Endothelial cell of umbilical vein (primary cell): Measurements from ENCODE around the gene MRPS12. TPM values are rescaled to one million over a fixed set of nuclear protein-coding genes. Genes with fewer than 3 reads are reported as not detected.

Experiments
- BruUV-seq: library from RNA; stranded (reverse); fragments of 400-500 nt; replicated peaks from 2 replicates; lab custom pipeline; 2021; lab: Mats Ljungman, UMichigan
- CTCF ChIA-PET: fragments of 300-600, 350-600 bp; sonication (Branson Sonifier 250); formaldehyde crosslinking; loops from one replicate; lab custom pipeline; 2021; ENCODE audit warnings: antibody characterized with exemption, inconsistent platforms; lab: Charles Lee
- POLR2A ChIA-PET: fragments of 300-600, 350-600 bp; sonication (Branson Sonifier 250); formaldehyde crosslinking; loops from one replicate; lab custom pipeline; 2021; ENCODE audit warnings: antibody characterized with exemption, inconsistent platforms; lab: Charles Lee
- DNase-seq: peaks from one replicate; pipeline ENCODE4 v3.0.0-alpha.2; 2011; ENCODE audit warnings: low read depth, low spot score
- FAIRE-seq: peaks from 2 replicates; lab custom pipeline; 2011; peaks lifted over from hg19 to GRCh38; lab: Jason Lieb, UNC
- H2AFZ ChIP-seq: 2 replicates; pipeline ENCODE4 v1.6.0; 2012; ENCODE audit warnings: low read depth, low read length, control low read depth, inconsistent platforms
- H3K27ac ChIP-seq: 2 replicates; pipeline ENCODE4 v1.5.1; 2011; ENCODE audit warnings: low read depth, mild to moderate bottlenecking, control low read depth, low read length, moderate library complexity; ENCODE audit not compliant: insufficient read depth
- H3K27me3 ChIP-seq, 2 experiments: 2 replicates each; pipeline versions ENCODE4 v1.6.0 to v1.6.1; 2011; ENCODE audit warnings: low read length in 2 of 2, mixed read lengths in 1 of 2; ENCODE audit not compliant: control insufficient read depth in 2 of 2, insufficient read depth in 2 of 2
- H3K36me3 ChIP-seq, 2 experiments: 2 replicates in 1 of 2; 3 replicates in 1 of 2; pipeline ENCODE4 v1.5.1; 2011; ENCODE audit warnings: low read length in 2 of 2, mild to moderate bottlenecking in 1 of 2, moderate library complexity in 1 of 2; ENCODE audit not compliant: control insufficient read depth in 2 of 2, insufficient read depth in 2 of 2; ENCODE audit errors: extremely low read depth in 1 of 2
- H3K4me1 ChIP-seq: 3 replicates; pipeline ENCODE4 v1.5.1; 2011; ENCODE audit warnings: mild to moderate bottlenecking, low read length; ENCODE audit not compliant: control insufficient read depth, insufficient read depth; ENCODE audit errors: extremely low read depth
- H3K4me2 ChIP-seq: 2 replicates; pipeline ENCODE4 v1.6.1; 2011; ENCODE audit warnings: low read length, control low read depth, mixed read lengths; ENCODE audit not compliant: insufficient read depth
- H3K4me3 ChIP-seq, 3 experiments: fragments of 200-600 bp in 1 of 3; sonication (generic), shearing (Covaris generic) in 1 of 3; replicated peaks in 1 of 3; 2 replicates each; pipeline ENCODE4 v1.5.1; 2011 to 2016; ENCODE audit warnings: control low read depth in 3 of 3, low read length in 3 of 3, mild to moderate bottlenecking in 2 of 3, inconsistent platforms in 1 of 3, low read depth in 1 of 3, moderate library complexity in 1 of 3; ENCODE audit not compliant: insufficient read depth in 1 of 3
- H3K79me2 ChIP-seq: 2 replicates; pipeline ENCODE4 v1.6.0; 2012; ENCODE audit warnings: low read length, inconsistent platforms; ENCODE audit not compliant: control insufficient read depth, insufficient read depth
- H3K9ac ChIP-seq: replicated peaks from 2 replicates; pipeline ENCODE3; 2011; ENCODE audit warnings: low read length, control low read depth; ENCODE audit not compliant: insufficient read depth; ENCODE audit errors: extremely low read depth
- H3K9me1 ChIP-seq: replicated peaks from 3 replicates; pipeline ENCODE4 v1.6.0; 2011; ENCODE audit warnings: mild to moderate bottlenecking, low read length; ENCODE audit not compliant: control insufficient read depth, insufficient read depth; ENCODE audit errors: extremely low read depth
- H3K9me3 ChIP-seq: replicated peaks from 2 replicates; pipeline ENCODE4 v1.5.1; 2012; ENCODE audit warnings: low read length, inconsistent platforms; ENCODE audit not compliant: control insufficient read depth, insufficient read depth
- H4K20me1 ChIP-seq: replicated peaks from 2 replicates; pipeline ENCODE3; 2011; ENCODE audit warnings: mild to moderate bottlenecking, low read length; ENCODE audit not compliant: control insufficient read depth, insufficient read depth; ENCODE audit errors: extremely low read depth
- CTCF ChIP-seq, 2 donors: IDR thresholded peaks; 1 replicate in 1 of 2; 2 replicates in 1 of 2; pipeline ENCODE4 v1.5.1; 2011; ENCODE audit warnings: low read length in 2 of 2, mild to moderate bottlenecking in 2 of 2, moderate library complexity in 2 of 2, control low read depth in 1 of 2, inconsistent platforms in 1 of 2, low read depth in 1 of 2; ENCODE audit not compliant: insufficient read depth in 1 of 2; ENCODE audit errors: extremely low read depth in 1 of 2
- EZH2 ChIP-seq: IDR thresholded peaks from 2 replicates; pipeline ENCODE4 v1.6.1; 2012; ENCODE audit warnings: borderline replicate concordance, low read depth, mild to moderate bottlenecking, moderate library complexity, low read length, inconsistent platforms; ENCODE audit not compliant: severe bottlenecking
- FOS ChIP-seq: IDR thresholded peaks from 2 replicates; pipeline ENCODE4 v1.6.1; 2011; ENCODE audit warnings: mild to moderate bottlenecking, low read length, moderate library complexity, borderline replicate concordance; ENCODE audit not compliant: insufficient read depth
- GATA2 ChIP-seq: IDR thresholded peaks from 2 replicates; pipeline ENCODE4 v1.7.0; 2011; ENCODE audit warnings: low read depth, mild to moderate bottlenecking, moderate library complexity, mixed read lengths, low read length; ENCODE audit not compliant: insufficient read length, insufficient read depth
- JUN ChIP-seq: IDR thresholded peaks from 2 replicates; pipeline ENCODE4 v1.6.1; 2011; ENCODE audit warnings: borderline replicate concordance, low read depth; ENCODE audit not compliant: insufficient read length, insufficient read depth
- MYC ChIP-seq: IDR thresholded peaks from one replicate; pipeline ENCODE4 v1.6.1; 2011; ENCODE audit warnings: mild to moderate bottlenecking, low read depth, low read length
- POLR2A ChIP-seq: IDR thresholded peaks from 2 replicates; pipeline ENCODE4 v1.6.1; 2012; ENCODE audit warnings: low read depth, mild to moderate bottlenecking, control low read depth, low read length
- POLR2AphosphoS5 ChIP-seq: IDR thresholded peaks from 2 replicates; pipeline ENCODE4 v1.6.1; 2012; ENCODE audit warnings: low read depth, mild to moderate bottlenecking, control low read depth, low read length, moderate library complexity; ENCODE audit not compliant: insufficient read depth
- dilution Hi-C: fragments of 300-500 bp; cut with MboI; formaldehyde crosslinking; loops from one replicate; pipeline ENCODE4 v1.15.0; 2019; ENCODE audit warnings: low sequenced_read_pairs; ENCODE audit not compliant: extremely low pct_ligation_motif_present
- intact Hi-C: fragments of 100-400 bp; cut with micrococcal nuclease; formaldehyde crosslinking; loops from one replicate; pipeline ENCODE4 v1.10.0; 2022
- polyA plus RNA-seq, 4 experiments: library from polyadenylated mRNA; depleted of rRNA in 3 of 4; stranded (reverse) in 3 of 4; unstranded in 1 of 4; fragments of >200 nt; gene quantifications; 2 replicates each; pipeline versions ENCODE4 v1.2.1 to v1.2.3, GENCODE V29; 2011 to 2012; ENCODE audit warnings: missing spikeins in 1 of 4
- total RNA-seq: library from RNA; stranded (reverse); gene quantifications from 2 replicates; pipeline ENCODE4 v1.2.3, GENCODE V29; 2021
- TF ChIP-seq, protein P1 (sequence below): IDR thresholded peaks from 2 replicates; pipeline ENCODE4 v1.6.1; 2011; ENCODE audit not compliant: insufficient read depth, insufficient read length

Gene MRPS12
- total and polyA plus RNA-seq, 2 donors (not counting 3 experiments of a cell fraction or from before 2014, with no cell fraction given) = 49.3 to 86.3 TPM

DNA sequence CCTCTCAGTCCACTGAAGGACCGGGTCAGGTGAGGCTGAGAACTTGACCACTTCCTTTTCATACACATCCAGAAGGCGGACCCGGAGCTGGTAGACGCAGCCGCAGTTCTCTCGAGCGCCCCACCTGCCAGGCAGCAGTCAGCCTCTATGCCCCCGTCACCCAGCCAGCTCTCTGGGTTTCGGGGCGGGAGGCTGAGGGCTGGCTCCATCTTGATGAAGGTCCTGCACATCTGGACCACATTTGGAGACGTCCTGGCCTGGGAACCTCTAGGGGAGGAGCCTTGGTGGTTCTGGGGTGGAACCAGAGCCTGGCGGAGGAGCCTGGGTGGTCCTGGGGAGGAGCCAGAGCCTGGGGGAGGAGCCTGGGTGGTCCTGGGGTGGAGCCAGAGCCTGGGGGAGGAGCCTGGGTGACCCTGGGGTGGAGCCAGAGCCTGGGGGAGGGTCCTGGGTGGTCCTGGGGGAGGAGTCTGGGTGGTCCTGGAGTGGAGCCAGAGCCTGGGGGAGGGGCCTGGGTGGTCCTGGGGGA lies 14.3 kb downstream of the MRPS12 start:
- H3K4me3 ChIP-seq = no peak overlapping the region
- FAIRE-seq = no peak
- H3K79me2 ChIP-seq = no peaks in the 10 kb centered on the region
- peaks cover 4% of the 10 kb centered on the region for H3K4me1 ChIP-seq
- ChIA-PET CTCF (interaction anchor here (0.9 kb wide), 1 partner anchor 15 kb away, joined by 3 read pairs; the partner anchor contains the start of genes MRPS12 and SARS2), POLR2A (no interaction called here)
- H3K9ac ChIP-seq = no peak overlapping the region
- intact Hi-C loops = no loop called here
- H3K9me1 ChIP-seq = no peaks in the 10 kb centered on the region
- dilution Hi-C loops = no loop called here
- no peak overlapping the region for H3K27ac ChIP-seq
- H3K36me3 ChIP-seq = peaks cover 0 to 2% of the 10 kb centered on the region in 2 experiments
- BruUV-seq = no TSS peak
- H3K27me3 ChIP-seq = no peaks in the 10 kb centered on the region
- TF ChIP-seq GATA2 (no peak), POLR2A (no peak), JUN (no peak), POLR2AphosphoS5 (no peak)
- no peaks in the 10 kb centered on the region for H4K20me1 ChIP-seq
- H3K4me2 ChIP-seq = no peak overlapping the region
- H3K9me3 ChIP-seq = no peaks in the 10 kb centered on the region
- no peak for DNase-seq
- H2AFZ ChIP-seq = no peak overlapping the region

DNA sequence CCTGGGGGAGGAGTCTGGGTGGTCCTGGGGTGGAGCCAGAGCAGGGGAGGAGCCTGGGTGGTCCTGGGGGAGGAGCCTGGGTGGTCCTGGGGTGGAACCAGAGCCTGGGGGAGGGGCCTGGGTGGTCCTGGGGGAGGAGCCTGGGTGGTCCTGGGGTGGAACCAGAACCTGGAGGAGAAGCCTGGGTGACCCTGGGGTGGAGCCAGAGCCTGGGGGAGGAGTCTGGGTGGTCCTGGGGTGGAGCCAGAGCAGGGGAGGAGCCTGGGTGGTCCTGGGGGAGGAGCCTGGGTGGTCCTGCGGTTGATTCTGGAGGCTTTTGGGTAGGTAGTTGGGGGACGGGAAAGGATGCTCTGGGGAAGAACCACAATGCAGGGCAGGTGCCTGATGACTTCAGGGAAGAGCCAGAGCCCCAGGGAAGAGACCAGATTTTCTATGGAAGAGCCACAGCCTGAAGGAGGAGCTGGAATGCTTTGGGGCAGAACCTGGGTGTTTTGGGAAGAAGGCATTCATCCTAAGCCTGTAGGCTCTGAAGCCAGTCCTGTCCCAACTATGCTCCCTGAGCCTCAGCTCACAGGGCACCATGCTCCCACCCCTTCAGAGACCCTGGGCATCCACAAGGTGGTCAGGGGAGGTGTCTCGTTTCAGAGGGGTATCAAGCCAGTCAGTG lies 15.0 kb downstream of the MRPS12 start:
- Histone ChIP-seq H3K36me3 (peaks cover 0 to 2% of the 10 kb centered on the region in 2 experiments), H2AFZ (no peak overlapping the region), H3K27ac (no peak overlapping the region), H3K9me1 (no peaks in the 10 kb centered on the region), H3K79me2 (no peaks in the 10 kb centered on the region), H4K20me1 (no peaks in the 10 kb centered on the region), H3K4me1 (no peaks in the 10 kb centered on the region), H3K9me3 (no peaks in the 10 kb centered on the region), H3K4me3 (no peak overlapping the region), H3K27me3 (no peaks in the 10 kb centered on the region), H3K9ac (no peak overlapping the region), H3K4me2 (no peak overlapping the region)
- POLR2A ChIA-PET = no interaction called here
- dilution Hi-C loops = no loop called here
- DNase-seq = no peak
- CTCF ChIA-PET = no interaction called here
- TF ChIP-seq EZH2 (no peak), CTCF (IDR thresholded peaks at IDR 0.05; ENCODE audit: extremely low read depth in 1 of 2, insufficient read depth in 1 of 2, low read depth in 1 of 2, low read length in 2 of 2) (no peak), POLR2A (no peak), MYC (no peak), FOS (no peak), POLR2AphosphoS5 (no peak), JUN (no peak), GATA2 (no peak)
- TF ChIP-seq, protein P1, sequence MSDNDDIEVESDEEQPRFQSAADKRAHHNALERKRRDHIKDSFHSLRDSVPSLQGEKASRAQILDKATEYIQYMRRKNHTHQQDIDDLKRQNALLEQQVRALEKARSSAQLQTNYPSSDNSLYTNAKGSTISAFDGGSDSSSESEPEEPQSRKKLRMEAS = no peak
- BruUV-seq = no TSS peak
- intact Hi-C loops = no loop called here
- FAIRE-seq = no peak
